DND-41 (cell line): ENCODE data around the gene FRS3.

Experiments used
- EZH2 ChIP-seq: IDR thresholded peaks from 3 replicates; pipeline ENCODE4 v1.6.1; 2012; ENCODE audit warnings: borderline replicate concordance, low read depth, mild to moderate bottlenecking, moderate library complexity, low read length, inconsistent platforms; ENCODE audit not compliant: severe bottlenecking
- TF ChIP-seq, protein P1 (sequence below): IDR thresholded peaks from 2 replicates; pipeline ENCODE4 v1.5.1; 2012; ENCODE audit warnings: borderline replicate concordance, low read length, moderate library complexity, mild to moderate bottlenecking; ENCODE audit not compliant: poor library complexity, severe bottlenecking; ENCODE audit errors: extremely low read depth

DNA sequence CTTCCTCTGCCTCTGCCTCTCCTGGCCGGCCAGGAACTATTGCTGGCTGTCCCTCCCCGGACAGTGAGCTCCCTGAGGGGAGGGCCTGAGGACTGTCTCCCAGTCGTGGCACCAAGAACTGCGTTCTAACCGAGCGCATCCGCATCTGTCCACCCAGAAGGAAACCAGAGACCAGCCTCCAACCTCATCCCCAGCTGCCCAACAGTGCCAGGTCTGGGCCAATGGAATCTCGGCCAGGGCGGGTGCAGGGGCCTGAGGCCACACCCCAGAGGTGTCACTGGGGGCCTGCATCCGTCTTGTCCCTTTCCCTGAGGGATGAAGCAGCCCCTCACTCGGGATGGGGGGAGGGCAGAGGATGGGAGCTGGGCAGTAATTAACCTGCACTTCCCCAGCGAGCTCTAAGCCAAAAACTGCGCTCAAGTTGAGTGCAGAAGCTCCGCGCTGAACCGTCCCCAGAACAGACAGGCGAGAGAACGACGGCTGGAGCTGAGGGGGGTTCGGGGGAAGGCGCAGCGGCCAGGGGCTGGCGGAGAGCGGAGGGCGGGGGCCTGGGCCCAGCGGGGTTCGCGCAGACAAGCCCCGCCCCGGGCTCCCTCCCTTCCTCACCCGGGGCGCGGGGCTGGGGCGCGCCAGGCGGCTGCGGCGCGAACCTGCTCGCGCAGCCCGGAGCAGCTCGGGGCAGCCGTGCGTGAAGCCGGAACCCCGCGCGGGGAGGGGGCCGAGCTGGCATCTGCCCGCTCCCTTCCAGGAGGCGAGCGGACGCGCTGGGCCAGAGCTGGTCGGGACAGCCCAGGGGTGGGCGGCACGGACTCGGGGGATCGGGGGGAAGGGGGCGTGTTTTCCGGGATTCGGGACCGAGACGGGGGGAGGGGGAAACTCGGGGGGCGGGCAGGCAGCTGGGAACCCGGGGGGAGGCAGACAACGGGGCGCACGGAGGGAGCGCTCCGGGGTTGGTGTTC lies 45.7 kb downstream of the FRS3 start:
- TF ChIP-seq, protein P1, sequence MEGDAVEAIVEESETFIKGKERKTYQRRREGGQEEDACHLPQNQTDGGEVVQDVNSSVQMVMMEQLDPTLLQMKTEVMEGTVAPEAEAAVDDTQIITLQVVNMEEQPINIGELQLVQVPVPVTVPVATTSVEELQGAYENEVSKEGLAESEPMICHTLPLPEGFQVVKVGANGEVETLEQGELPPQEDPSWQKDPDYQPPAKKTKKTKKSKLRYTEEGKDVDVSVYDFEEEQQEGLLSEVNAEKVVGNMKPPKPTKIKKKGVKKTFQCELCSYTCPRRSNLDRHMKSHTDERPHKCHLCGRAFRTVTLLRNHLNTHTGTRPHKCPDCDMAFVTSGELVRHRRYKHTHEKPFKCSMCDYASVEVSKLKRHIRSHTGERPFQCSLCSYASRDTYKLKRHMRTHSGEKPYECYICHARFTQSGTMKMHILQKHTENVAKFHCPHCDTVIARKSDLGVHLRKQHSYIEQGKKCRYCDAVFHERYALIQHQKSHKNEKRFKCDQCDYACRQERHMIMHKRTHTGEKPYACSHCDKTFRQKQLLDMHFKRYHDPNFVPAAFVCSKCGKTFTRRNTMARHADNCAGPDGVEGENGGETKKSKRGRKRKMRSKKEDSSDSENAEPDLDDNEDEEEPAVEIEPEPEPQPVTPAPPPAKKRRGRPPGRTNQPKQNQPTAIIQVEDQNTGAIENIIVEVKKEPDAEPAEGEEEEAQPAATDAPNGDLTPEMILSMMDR: peak; percentile 15
- no peak for TF ChIP-seq EZH2
